Endothelial cell of umbilical vein (primary cell): ENCODE measurements around the gene SMOC2.
"Not testable (repeated sequence)": the region's sequence is repeated elsewhere in the genome, so short reads cannot be mapped to it uniquely, and the experiment has no call there.

Experiments
- EZH2 ChIP-seq: IDR thresholded peaks from 2 replicates; pipeline ENCODE4 v1.6.1; 2012; ENCODE audit warnings: borderline replicate concordance, low read depth, mild to moderate bottlenecking, moderate library complexity, low read length, inconsistent platforms; ENCODE audit not compliant: severe bottlenecking
- GATA2 ChIP-seq: IDR thresholded peaks from 2 replicates; pipeline ENCODE4 v1.7.0; 2011; ENCODE audit warnings: low read depth, mild to moderate bottlenecking, moderate library complexity, mixed read lengths, low read length; ENCODE audit not compliant: insufficient read length, insufficient read depth
- JUN ChIP-seq: IDR thresholded peaks from 2 replicates; pipeline ENCODE4 v1.6.1; 2011; ENCODE audit warnings: borderline replicate concordance, low read depth; ENCODE audit not compliant: insufficient read length, insufficient read depth
- MAX ChIP-seq: IDR thresholded peaks from 2 replicates; pipeline ENCODE4 v1.6.1; 2011; ENCODE audit not compliant: insufficient read depth, insufficient read length
- MYC ChIP-seq: IDR thresholded peaks from one replicate; pipeline ENCODE4 v1.6.1; 2011; ENCODE audit warnings: mild to moderate bottlenecking, low read depth, low read length
- POLR2A ChIP-seq: IDR thresholded peaks from 2 replicates; pipeline ENCODE4 v1.6.1; 2012; ENCODE audit warnings: low read depth, mild to moderate bottlenecking, control low read depth, low read length
- POLR2AphosphoS5 ChIP-seq: IDR thresholded peaks from 2 replicates; pipeline ENCODE4 v1.6.1; 2012; ENCODE audit warnings: low read depth, mild to moderate bottlenecking, control low read depth, low read length, moderate library complexity; ENCODE audit not compliant: insufficient read depth
- TF ChIP-seq, protein P1 (sequence below), 2 donors: IDR thresholded peaks; 1 replicate in 1 of 2; 2 replicates in 1 of 2; pipeline ENCODE4 v1.5.1; 2011; ENCODE audit warnings: low read length in 2 of 2, mild to moderate bottlenecking in 2 of 2, moderate library complexity in 2 of 2, control low read depth in 1 of 2, inconsistent platforms in 1 of 2, low read depth in 1 of 2; ENCODE audit not compliant: insufficient read depth in 1 of 2; ENCODE audit errors: extremely low read depth in 1 of 2

- TF ChIP-seq, protein P1, sequence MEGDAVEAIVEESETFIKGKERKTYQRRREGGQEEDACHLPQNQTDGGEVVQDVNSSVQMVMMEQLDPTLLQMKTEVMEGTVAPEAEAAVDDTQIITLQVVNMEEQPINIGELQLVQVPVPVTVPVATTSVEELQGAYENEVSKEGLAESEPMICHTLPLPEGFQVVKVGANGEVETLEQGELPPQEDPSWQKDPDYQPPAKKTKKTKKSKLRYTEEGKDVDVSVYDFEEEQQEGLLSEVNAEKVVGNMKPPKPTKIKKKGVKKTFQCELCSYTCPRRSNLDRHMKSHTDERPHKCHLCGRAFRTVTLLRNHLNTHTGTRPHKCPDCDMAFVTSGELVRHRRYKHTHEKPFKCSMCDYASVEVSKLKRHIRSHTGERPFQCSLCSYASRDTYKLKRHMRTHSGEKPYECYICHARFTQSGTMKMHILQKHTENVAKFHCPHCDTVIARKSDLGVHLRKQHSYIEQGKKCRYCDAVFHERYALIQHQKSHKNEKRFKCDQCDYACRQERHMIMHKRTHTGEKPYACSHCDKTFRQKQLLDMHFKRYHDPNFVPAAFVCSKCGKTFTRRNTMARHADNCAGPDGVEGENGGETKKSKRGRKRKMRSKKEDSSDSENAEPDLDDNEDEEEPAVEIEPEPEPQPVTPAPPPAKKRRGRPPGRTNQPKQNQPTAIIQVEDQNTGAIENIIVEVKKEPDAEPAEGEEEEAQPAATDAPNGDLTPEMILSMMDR (IDR thresholded peaks at IDR 0.05; ENCODE audit: extremely low read depth in 1 of 2, insufficient read depth in 1 of 2, low read depth in 1 of 2, low read length in 2 of 2), result not testable (repeated sequence)
- TF ChIP-seq MAX, EZH2, POLR2AphosphoS5, POLR2A, JUN, MYC, GATA2: not testable (repeated sequence)
Observed at GRCh38 chr6:168705271-168705670, 264.3 kb downstream of the SMOC2 start.
